GM19468 (cell line): ENCODE results near the gene CORO1C.

ENCODE experiments used
- ATAC-seq: cut with Tn5 transposase; IDR thresholded peaks from one replicate; pipeline ENCODE4 v1.9.1; 2021; ENCODE audit warnings: mild to moderate bottlenecking, moderate library complexity, moderate number of reproducible peaks; ENCODE audit not compliant: unreplicated experiment; ENCODE audit errors: extremely low read depth

Gene CORO1C

DNA sequence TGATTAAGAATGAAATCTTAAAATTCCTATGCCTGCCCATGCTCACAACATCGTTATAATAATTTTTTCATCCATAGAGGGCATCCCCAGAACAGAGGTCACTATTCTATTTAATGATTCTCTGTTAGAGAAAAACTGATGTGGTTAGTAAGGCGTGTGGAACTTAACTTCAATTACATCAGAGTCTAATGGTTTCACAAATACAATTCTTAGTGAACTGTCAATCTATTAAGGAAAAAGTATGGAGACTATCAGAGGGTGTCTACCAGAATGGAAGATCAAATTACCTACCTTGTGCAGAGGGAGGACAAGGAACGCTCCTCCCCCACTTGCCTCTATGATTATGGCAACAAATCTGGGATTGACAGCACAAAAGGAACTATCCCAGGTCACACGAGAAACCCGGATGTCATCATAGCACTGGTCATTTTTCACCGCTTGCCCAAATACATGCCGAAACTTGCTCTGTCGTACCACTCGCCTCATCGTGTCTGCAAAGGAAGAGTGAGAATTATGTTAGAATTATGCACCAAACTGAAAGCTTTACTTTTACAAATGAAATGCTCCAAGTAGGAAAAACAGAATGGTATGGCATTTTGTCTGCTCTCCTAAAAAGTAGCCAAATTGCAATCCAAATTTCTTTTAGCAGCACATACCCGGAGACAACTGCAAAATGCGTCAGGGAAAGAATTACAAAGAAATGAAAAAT, 30.3 kb downstream of the CORO1C start:
- no peak for ATAC-seq

DNA sequence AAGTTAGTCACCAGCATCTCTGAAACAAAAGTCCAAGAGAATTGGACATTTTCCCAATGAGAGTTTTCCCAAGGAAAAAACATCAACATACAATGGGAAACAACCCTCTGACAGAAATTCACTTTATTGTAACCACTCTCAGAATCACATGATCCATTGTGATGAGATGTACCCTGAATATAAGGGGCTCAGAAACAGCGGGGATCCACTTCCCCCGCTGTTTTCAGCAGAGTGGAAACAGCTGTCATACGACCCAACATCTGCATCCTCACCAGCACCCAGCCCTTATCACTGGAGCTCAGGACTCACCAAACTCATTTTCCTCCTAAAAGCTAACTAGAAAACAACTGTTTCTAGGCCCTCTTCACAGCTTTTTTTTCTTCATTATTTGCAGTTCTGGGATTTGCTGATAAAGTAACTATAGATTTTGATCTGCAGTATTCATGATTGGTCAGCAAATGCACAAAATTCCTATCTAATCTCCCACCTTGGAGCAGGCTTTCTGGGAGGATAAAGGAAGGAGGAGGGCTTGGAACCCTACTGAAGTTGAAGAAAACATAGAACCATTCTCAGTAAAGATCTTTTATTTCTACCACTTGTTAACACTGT, 31.3 kb downstream of the CORO1C start:
- ATAC-seq, result no peak

GRCh38 chr12:108697905-108698304, 33.4 kb downstream of the CORO1C start:
- no peak for ATAC-seq

DNA sequence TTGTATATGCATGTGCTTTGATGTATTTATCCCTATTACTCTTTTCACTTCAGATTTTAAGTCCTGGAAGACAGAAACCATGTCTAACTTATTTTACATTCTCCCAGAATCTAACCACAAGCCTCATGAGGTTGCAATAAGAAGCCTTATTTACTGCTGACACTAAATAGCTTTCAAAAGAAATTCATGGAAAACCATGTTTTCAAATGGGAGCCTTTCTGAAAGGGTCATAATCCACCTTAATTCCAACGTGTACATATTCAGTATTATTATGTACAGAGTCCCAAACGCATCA, 34.4 kb downstream of the CORO1C start:
- no peak for ATAC-seq

DNA sequence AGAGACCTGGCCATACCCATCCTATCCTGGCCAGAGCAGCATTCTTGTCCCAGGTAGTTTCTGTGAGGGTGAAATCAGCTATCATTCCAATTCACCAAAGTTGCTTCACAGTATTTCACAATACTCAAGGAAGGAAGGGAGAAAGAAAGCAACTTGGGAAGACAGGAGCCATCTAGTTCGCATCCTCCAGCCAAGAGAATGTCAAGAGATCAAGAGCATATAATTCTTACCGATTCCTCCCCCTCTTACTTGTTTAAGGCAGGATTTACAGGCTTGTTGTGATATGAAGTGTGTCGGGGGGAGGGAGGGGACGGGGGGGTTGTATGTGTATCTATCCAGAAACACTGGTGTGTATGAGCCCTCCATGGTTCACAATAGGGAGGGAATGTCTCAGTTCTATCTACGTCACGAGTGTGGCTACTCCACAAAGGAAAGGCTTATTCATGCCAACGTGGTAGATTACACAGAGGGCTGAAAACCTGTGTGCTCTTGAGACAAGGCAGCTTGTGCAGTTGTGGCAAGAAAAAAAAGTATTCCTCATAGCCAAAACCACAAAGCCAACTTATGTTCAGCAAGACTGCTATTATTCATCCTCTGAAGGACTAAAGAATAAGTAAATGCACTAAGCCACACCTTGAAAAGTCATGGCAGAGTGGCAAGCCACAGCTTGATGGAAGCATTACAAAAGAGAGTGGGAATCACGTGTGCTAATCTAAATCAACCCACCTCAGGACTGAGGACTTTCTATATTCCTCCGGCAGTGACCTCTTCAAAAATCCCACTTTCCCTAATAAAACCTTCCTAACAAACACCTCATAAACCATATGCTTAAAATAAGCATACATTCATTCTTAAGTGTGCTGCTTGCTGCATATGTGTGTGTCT, 35.0 kb downstream of the CORO1C start:
- no peak for ATAC-seq

DNA sequence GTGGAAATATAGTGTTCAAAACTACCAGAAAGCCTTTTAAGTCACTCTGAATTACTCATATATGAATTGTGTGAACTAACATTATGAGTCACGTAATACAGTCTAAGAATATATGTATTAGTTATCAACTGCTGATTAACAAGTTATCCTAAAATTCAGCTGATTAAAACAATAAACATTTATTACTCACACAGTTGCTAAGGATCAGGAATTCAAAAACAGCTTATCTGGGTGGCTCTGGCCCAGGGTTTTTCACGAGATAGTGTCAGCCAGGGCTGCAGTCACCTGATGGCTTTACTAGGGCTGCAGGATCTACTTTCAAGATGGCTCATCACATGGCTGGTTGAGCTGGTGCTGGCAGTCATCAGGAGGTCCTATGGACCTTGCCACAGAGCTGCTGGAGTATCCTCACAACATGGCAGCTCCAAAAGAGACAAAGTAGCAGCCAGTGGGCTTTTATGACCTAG, 36.5 kb downstream of the CORO1C start:
- no peak for ATAC-seq

- ATAC-seq, result no peak
Observed at GRCh38 chr12:108693751-108694150, 37.6 kb downstream of the CORO1C start.

DNA sequence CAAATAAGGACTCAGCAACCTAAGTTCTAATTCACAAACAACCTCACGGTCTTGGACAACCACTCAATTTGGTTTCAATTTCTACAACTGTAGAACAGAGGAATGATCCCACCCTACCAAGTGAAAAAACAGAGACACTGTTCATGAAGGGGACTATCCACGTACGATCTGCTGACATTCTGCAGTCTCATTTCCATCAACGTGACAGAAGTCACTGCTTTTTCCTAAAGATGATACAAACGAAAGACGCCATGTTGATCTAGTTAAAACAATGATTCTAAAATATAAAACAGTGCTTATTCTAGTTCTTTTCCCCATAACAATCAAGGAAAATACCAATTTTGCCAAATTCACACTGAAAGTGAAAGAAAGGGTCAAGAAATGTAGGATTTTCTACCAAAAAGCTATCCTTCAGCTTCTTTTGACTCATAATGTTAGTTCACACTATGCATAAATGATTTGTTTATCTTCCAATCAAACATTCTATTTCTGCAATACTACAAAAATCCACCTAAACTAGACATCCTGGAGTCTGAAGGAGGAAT, 38.1 kb downstream of the CORO1C start:
- no peak for ATAC-seq

DNA sequence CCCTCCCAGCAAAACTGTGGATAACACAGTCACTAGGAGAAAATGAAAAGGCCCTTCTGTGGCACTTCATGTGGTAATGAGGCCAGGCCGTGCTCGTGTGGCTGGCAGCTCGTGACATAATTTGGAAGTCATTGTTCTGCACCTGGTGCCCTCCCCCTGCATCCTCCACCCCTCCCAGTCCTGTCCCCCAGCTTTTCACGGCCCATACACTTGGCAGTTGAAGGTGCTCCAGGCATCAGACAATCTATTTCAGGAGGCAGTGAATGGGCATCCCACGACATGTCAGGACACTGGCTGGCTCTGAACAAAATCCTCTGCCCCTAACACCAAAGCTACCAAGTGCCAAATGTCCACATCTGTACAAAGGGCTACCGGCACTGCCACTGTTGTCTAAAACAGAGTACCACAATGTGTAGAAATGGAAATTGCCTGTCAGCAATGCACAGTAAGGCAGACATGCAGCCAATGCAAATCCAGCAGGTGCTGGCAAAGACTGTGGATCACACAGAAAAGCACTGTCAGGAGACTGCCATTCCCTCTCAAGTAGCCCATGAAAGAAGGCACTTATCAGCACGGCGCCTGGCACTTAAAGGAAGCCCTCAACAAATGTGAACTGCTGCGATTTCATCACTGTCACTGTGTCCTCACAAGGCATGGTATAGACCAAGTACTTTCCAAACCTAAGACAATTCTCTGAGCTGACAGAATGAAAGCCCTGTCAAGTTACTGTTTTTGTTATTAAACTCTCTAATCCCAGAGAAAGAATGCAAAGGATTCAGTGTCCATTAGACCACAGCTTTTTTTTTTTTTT, 39.1 kb downstream of the CORO1C start:
- no peak for ATAC-seq

DNA sequence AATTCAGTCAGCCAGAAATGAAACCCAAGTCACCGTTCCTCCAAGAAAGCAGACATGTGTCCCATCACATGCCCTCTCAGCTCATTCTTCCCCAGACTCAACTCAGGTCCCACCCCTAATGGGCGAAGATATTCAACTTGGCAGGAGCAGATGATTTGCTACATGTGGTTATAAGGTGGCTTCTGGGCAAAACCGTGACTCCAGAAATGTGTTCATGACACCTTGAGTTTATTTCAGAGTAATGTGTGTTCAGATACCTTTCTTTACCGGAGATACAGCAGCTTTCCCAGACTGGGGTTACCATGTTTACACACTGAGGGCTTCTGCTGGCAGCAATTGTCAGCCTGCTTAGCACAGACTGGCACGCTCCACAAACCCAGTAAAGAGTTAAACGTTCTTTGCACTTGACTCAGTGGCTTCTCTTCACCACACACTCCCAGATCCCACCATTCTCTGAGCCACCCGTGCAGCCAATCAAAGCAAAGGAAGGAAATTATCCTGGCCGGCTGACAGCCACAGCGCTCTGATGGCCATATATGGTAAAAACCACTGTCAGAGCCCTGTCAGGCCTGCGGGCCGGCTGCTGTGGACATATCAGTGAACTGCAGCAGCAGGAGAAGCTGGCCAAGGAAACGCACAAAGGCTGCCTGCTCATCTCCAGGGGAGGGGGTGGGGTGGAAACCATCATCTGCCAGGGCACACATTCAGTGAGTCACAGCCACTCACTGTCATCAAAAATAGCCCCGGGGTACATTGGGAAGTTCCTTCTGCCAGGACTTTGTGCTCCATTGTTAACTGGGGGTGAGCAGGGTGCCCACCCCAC, 39.9 kb downstream of the CORO1C start:
- ATAC-seq, result no peak

GRCh38 chr12:108690542-108691174, 40.7 kb downstream of the CORO1C start:
- no peak for ATAC-seq

- no peak for ATAC-seq
Observed at GRCh38 chr12:108690191-108690518, 41.2 kb downstream of the CORO1C start.

GRCh38 chr12:108689314-108690190, 41.8 kb downstream of the CORO1C start:
- no peak for ATAC-seq

DNA sequence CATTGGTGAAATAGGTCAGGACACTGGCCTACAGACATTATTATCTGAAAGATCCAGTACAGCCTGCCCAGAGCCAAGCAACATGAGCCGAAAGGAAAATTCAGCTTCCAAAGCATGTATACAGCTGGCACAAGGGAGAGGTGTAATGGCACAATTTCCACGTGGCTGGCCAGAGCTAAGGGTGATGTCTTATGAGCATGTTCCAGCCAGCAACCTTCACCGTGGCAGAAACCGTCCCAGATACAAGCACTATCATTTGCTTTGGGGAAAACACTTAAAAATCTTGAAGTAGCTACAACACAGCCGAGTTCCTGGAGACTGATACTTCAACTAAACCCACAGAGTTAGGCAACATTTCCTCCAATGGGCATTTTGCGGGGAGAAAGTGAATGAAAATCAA, 44.5 kb downstream of the CORO1C start:
- no peak for ATAC-seq

GRCh38 chr12:108685469-108686260, 45.7 kb downstream of the CORO1C start:
- no peak for ATAC-seq

DNA sequence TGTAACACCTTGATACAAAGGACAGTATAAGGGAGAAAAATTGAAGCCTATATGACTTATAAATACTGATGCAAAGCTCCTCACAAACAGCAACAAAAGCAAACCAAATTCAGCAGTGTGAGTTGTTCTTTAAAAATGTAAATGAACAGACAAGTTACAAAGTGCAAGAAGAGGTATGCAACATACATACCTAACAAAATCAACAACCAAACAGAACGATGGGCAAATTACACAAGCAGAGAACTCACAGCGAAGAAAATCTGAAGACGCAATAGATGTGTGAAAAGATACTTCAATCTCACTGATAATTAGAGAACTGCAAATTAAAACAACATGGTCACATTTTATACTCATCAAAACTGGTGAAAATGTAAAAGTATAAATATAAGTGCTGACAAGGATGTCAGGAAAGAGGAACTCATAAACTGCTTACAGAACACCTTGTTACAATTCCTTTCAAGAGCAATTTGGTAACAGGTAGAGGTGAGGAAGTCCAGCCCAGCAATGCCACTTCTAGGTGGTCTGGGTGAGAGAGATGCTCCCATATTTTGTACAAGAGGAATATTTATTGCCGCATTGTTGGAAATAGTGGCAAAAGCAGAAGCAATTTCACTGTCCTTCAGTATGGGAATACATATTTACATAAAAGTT, 47.3 kb downstream of the CORO1C start:
- no peak for ATAC-seq

- no peak for ATAC-seq
Observed at GRCh38 chr12:108681317-108681716, 50.0 kb downstream of the CORO1C start.
